SK-N-SH treated with all-trans-retinoic acid at 6 μM for 48 hours (cell line): ENCODE measurements around the gene PHACTR3.

Experiments used
- ATAC-seq: fragments of 200-7000 bp; cut with Tn5 transposase; 3 replicates; pipeline ENCODE4 v1.9.1; 2020; ENCODE audit warnings: mild to moderate bottlenecking, moderate library complexity
- ARNTL ChIP-seq: fragments of 450-650 bp; formaldehyde crosslinking; IDR thresholded peaks from 2 replicates; pipeline ENCODE4 v1.5.0; 2020; ENCODE audit warnings: low read depth, mild to moderate bottlenecking, moderate library complexity, borderline replicate concordance
- BACH2 ChIP-seq: fragments of 250-450 bp; sonication (Bioruptor Pico); IDR thresholded peaks from 2 replicates; pipeline ENCODE4 v1.9.0; 2021; ENCODE audit warnings: mild to moderate bottlenecking, borderline replicate concordance
- CREB5 ChIP-seq: fragments of 250-450 bp; sonication (Bioruptor Pico); IDR thresholded peaks from 2 replicates; pipeline ENCODE4 v1.5.1; 2020; ENCODE audit warnings: low read depth, mild to moderate bottlenecking, moderate library complexity
- CSDC2 ChIP-seq: fragments of 250-450 bp; sonication (Bioruptor Pico); IDR thresholded peaks from 2 replicates; pipeline ENCODE4 v1.5.0; 2020; ENCODE audit warnings: mild to moderate bottlenecking, moderate library complexity
- CSRNP3 ChIP-seq: fragments of 250-450 bp; sonication (Bioruptor Pico); IDR thresholded peaks from 2 replicates; pipeline ENCODE4 v1.5.1; 2021; ENCODE audit warnings: mild to moderate bottlenecking, moderate library complexity
- ESRRG ChIP-seq: fragments of 250-450 bp; sonication (Bioruptor Pico); IDR thresholded peaks from 2 replicates; pipeline ENCODE4 v1.6.1; 2021; ENCODE audit warnings: mild to moderate bottlenecking
- GLIS3 ChIP-seq: fragments of 250-450 bp; sonication (Bioruptor Pico); IDR thresholded peaks from 2 replicates; pipeline ENCODE4 v1.5.0; 2020; ENCODE audit warnings: mild to moderate bottlenecking, moderate library complexity
- ISL1 ChIP-seq: fragments of 250-450 bp; sonication (Bioruptor Pico); IDR thresholded peaks from 2 replicates; pipeline ENCODE4 v2.1.2; 2022; ENCODE audit warnings: mild to moderate bottlenecking, moderate library complexity
- POU6F1 ChIP-seq: fragments of 250-450 bp; sonication (Bioruptor Pico); IDR thresholded peaks from 2 replicates; pipeline ENCODE4 v1.8.0; 2021; ENCODE audit warnings: low read depth, mild to moderate bottlenecking, moderate library complexity, borderline replicate concordance
- PPARA ChIP-seq: fragments of 250-450 bp; sonication (Bioruptor Pico); IDR thresholded peaks from 2 replicates; pipeline ENCODE4 v1.5.0; 2020; ENCODE audit warnings: mild to moderate bottlenecking, borderline replicate concordance
- RARB ChIP-seq: fragments of 250-450 bp; sonication (Bioruptor Pico); IDR thresholded peaks from 2 replicates; pipeline ENCODE4 v1.8.0; 2021; ENCODE audit warnings: mild to moderate bottlenecking, moderate library complexity
- SNAI2 ChIP-seq: fragments of 250-450 bp; sonication (Bioruptor Pico); IDR thresholded peaks from 2 replicates; pipeline ENCODE4 v1.5.0; 2020; ENCODE audit warnings: mild to moderate bottlenecking, moderate library complexity
- TCF4 ChIP-seq: fragments of 250-450 bp; sonication (Bioruptor Pico); IDR thresholded peaks from 2 replicates; pipeline ENCODE4 v1.8.0; 2021; ENCODE audit warnings: mild to moderate bottlenecking, moderate library complexity, borderline replicate concordance
- TSHZ2 ChIP-seq: fragments of 250-450 bp; sonication (Bioruptor Pico); IDR thresholded peaks from 2 replicates; pipeline ENCODE4 v1.5.0; 2020; ENCODE audit warnings: mild to moderate bottlenecking, moderate library complexity
- ZC3H10 ChIP-seq: fragments of 250-450 bp; sonication (Bioruptor Pico); IDR thresholded peaks from 2 replicates; pipeline ENCODE4 v1.5.1; 2021; ENCODE audit warnings: mild to moderate bottlenecking, moderate library complexity
- ZFP3 ChIP-seq: fragments of 250-450 bp; sonication (Bioruptor Pico); IDR thresholded peaks from 2 replicates; pipeline ENCODE4 v1.5.0; 2020; ENCODE audit warnings: mild to moderate bottlenecking, moderate library complexity
- ZFP30 ChIP-seq: fragments of 450-650 bp; formaldehyde crosslinking; IDR thresholded peaks from 2 replicates; pipeline ENCODE4 v1.5.0; 2022; ENCODE audit warnings: mild to moderate bottlenecking, moderate library complexity
- ZNF70 ChIP-seq: fragments of 450-650 bp; formaldehyde crosslinking; IDR thresholded peaks from 2 replicates; pipeline ENCODE4 v1.5.0; 2020; ENCODE audit warnings: mild to moderate bottlenecking, moderate library complexity

Gene PHACTR3

GRCh38 chr20:59831024-59831915 lies 226.9 kb downstream of the PHACTR3 start:
- no peak for ATAC-seq
- TF ChIP-seq BACH2 (CRISPR knock-in tag), result no peak
- TF ChIP-seq CSDC2 (CRISPR knock-in tag), result no peak

GRCh38 chr20:59831916-59832270 lies 227.6 kb downstream of the PHACTR3 start:
- no peak for ATAC-seq
- no peak for TF ChIP-seq ISL1 (CRISPR knock-in tag)
- no peak for TF ChIP-seq TCF4 (CRISPR knock-in tag)

GRCh38 chr20:59832406-59833363 lies 228.3 kb downstream of the PHACTR3 start:
- TF ChIP-seq ARNTL (no peak), ZC3H10 (CRISPR knock-in tag) (no peak)
- no peak for ATAC-seq

GRCh38 chr20:59835057-59835447 lies 230.7 kb downstream of the PHACTR3 start:
- no peak for ATAC-seq
- TF ChIP-seq TCF4 (CRISPR knock-in tag) (no peak), ZC3H10 (CRISPR knock-in tag) (no peak), ZFP3 (CRISPR knock-in tag) (no peak), ARNTL (no peak), SNAI2 (CRISPR knock-in tag) (no peak), PPARA (CRISPR knock-in tag) (no peak), ZFP30 (no peak), POU6F1 (CRISPR knock-in tag) (no peak), ZNF70 (CRISPR knock-in tag) (no peak), GLIS3 (CRISPR knock-in tag) (no peak), RARB (CRISPR knock-in tag) (no peak)

GRCh38 chr20:59835448-59836395 lies 231.4 kb downstream of the PHACTR3 start:
- ATAC-seq, result peak; percentile 97
- TF ChIP-seq ZNF70 (CRISPR knock-in tag), result no peak

- TF ChIP-seq ZNF70 (CRISPR knock-in tag) (no peak), POU6F1 (CRISPR knock-in tag) (no peak), TCF4 (CRISPR knock-in tag) (no peak), CREB5 (CRISPR knock-in tag) (no peak), CSDC2 (CRISPR knock-in tag) (no peak), TSHZ2 (no peak), ESRRG (no peak), CSRNP3 (CRISPR knock-in tag) (no peak), ARNTL (no peak), BACH2 (CRISPR knock-in tag) (no peak)
- ATAC-seq, result no peak
Measured at GRCh38 chr20:59836767-59837166, 232.4 kb downstream of the PHACTR3 start.
